Measurements from ENCODE around the gene STAG1. TPM values are rescaled to one million over a fixed set of nuclear protein-coding genes. Genes with fewer than 3 reads are reported as not detected.
"Not testable (repeated sequence)": the region's sequence is repeated elsewhere in the genome, so short reads cannot be mapped to it uniquely, and the experiment has no call there.

The STAG1 gene
- total RNA-seq, 1 experiment from 2014 or later: 34.3 TPM

GRCh38 chr3:136731274-136731884 is 20.8 kb downstream of the STAG1 start:
- no peak for DNase-seq
- no peak overlapping the region for H3K27ac ChIP-seq
- no peaks in the 10 kb centered on the region for H3K9me3 ChIP-seq (replicated peaks)
- no peak overlapping the region for H3K4me3 ChIP-seq
- H3K36me3 ChIP-seq: no peaks in the 10 kb centered on the region
- no peaks in the 10 kb centered on the region for H3K27me3 ChIP-seq
- H3K4me1 ChIP-seq: no peaks in the 10 kb centered on the region

- Histone ChIP-seq H3K27ac (no peak overlapping the region), H3K4me1 (no peaks in the 10 kb centered on the region), H3K36me3 (no peaks in the 10 kb centered on the region), H3K27me3 (no peaks in the 10 kb centered on the region), H3K4me3 (no peak overlapping the region), H3K9me3 (replicated peaks) (no peaks in the 10 kb centered on the region)
- DNase-seq: no peak
Measured at GRCh38 chr3:136730595-136731273, 21.4 kb downstream of the STAG1 start.

GRCh38 chr3:136728918-136729317 is 23.3 kb downstream of the STAG1 start:
- no peak overlapping the region for H3K4me3 ChIP-seq
- no peaks in the 10 kb centered on the region for H3K36me3 ChIP-seq
- H3K27ac ChIP-seq: peak overlapping the region; percentile 26
- H3K9me3 ChIP-seq (replicated peaks): no peaks in the 10 kb centered on the region
- no peaks in the 10 kb centered on the region for H3K27me3 ChIP-seq
- H3K4me1 ChIP-seq: no peaks in the 10 kb centered on the region
- peak; percentile 24 to 34 for DNase-seq

DNA sequence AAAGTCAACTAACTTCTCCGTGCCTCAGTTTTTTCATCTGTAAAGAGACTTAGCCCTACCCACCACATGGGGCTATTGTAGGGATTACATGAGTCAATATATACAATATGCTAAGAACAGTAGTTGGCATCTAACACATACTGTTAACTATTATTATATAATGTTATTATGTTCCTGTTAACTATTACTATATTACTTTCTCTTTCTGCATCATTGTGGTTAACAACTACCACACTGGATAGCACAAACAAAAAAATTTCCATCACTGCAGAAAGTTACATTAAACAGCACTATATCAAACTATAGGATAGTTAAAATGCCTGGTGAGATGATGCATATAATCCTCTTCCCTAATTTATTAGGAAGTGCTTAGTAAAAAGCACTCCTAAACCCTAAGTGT is 23.7 kb downstream of the STAG1 start:
- H3K36me3 ChIP-seq: no peaks in the 10 kb centered on the region
- no peaks in the 10 kb centered on the region for H3K27me3 ChIP-seq
- H3K27ac ChIP-seq: no peak overlapping the region
- H3K4me3 ChIP-seq: no peak overlapping the region
- DNase-seq: no peak
- H3K4me1 ChIP-seq: no peaks in the 10 kb centered on the region
- no peaks in the 10 kb centered on the region for H3K9me3 ChIP-seq (replicated peaks)

DNA sequence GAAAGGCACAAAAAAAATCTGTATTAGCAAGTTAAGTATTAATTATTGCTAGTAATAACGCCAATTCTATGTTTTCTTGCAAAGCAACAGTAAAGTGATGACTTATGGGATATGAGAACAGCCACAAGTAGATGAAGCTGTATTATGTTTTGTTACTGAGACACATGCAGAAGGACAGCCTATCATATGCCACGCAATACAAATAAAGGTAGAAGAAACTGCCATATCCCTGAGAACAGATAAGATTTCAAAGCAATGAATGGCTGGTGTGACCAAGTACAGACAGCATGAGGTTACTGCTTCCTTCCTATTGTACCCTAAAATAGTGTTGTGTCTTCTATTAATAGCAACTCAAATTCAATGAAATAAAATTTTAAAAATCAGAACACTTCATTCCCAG is 26.7 kb downstream of the STAG1 start:
- H3K36me3 ChIP-seq: no peaks in the 10 kb centered on the region
- DNase-seq: no peak
- no peaks in the 10 kb centered on the region for H3K4me1 ChIP-seq

GRCh38 chr3:136722916-136723315 is 29.3 kb downstream of the STAG1 start:
- H3K27me3 ChIP-seq; H3K27ac ChIP-seq; H3K36me3 ChIP-seq; H3K4me3 ChIP-seq; H3K4me1 ChIP-seq; DNase-seq; H3K9me3 ChIP-seq (replicated peaks): not testable (repeated sequence)

More for the DNA sequence above, 26.7 kb downstream of the STAG1 start:
- Histone ChIP-seq H3K9me3 (replicated peaks) (no peaks in the 10 kb centered on the region; the same call in 1 of the 2 replicates), H3K4me3 (no peak overlapping the region), H3K27ac (no peak overlapping the region), H3K27me3 (no peaks in the 10 kb centered on the region)

- H3K4me3 ChIP-seq; H3K4me1 ChIP-seq; H3K9me3 ChIP-seq (replicated peaks); H3K27me3 ChIP-seq; H3K27ac ChIP-seq; DNase-seq; H3K36me3 ChIP-seq: not testable (repeated sequence)
Measured at GRCh38 chr3:136722399-136722798, 29.8 kb downstream of the STAG1 start.

- Histone ChIP-seq H3K36me3 (0 out of 2 replicates have a peak, but pooled peaks cover 3% of the 10 kb centered on the region), H3K4me3 (no peak overlapping the region), H3K4me1 (no peaks in the 10 kb centered on the region), H3K27ac (no peak overlapping the region), H3K9me3 (replicated peaks) (no peaks in the 10 kb centered on the region; the same call in 1 of the 2 replicates), H3K27me3 (no peaks in the 10 kb centered on the region)
- DNase-seq: no peak
Measured at GRCh38 chr3:136720091-136720490, 32.1 kb downstream of the STAG1 start.

- H3K4me3 ChIP-seq: no peak overlapping the region
- peaks cover 9% of the 10 kb centered on the region; the same call in 1 of the 2 replicates for H3K36me3 ChIP-seq
Measured at GRCh38 chr3:136716629-136717028, 35.5 kb downstream of the STAG1 start.

GRCh38 chr3:136714020-136714419 is 38.2 kb downstream of the STAG1 start:
- no peak overlapping the region for H3K27ac ChIP-seq
- H3K4me3 ChIP-seq: no peak overlapping the region
- no peaks in the 10 kb centered on the region for H3K9me3 ChIP-seq (replicated peaks)
- DNase-seq: no peak
- H3K36me3 ChIP-seq: peaks cover 9% of the 10 kb centered on the region; the same call in 1 of the 2 replicates
- H3K27me3 ChIP-seq: no peaks in the 10 kb centered on the region
- H3K4me1 ChIP-seq: no peaks in the 10 kb centered on the region

More at GRCh38 chr3:136716629-136717028, 35.5 kb downstream of the STAG1 start:
- H3K9me3 ChIP-seq (replicated peaks): no peaks in the 10 kb centered on the region
- no peaks in the 10 kb centered on the region for H3K27me3 ChIP-seq
- no peak overlapping the region for H3K27ac ChIP-seq
- DNase-seq: no peak
- H3K4me1 ChIP-seq: no peaks in the 10 kb centered on the region

DNA sequence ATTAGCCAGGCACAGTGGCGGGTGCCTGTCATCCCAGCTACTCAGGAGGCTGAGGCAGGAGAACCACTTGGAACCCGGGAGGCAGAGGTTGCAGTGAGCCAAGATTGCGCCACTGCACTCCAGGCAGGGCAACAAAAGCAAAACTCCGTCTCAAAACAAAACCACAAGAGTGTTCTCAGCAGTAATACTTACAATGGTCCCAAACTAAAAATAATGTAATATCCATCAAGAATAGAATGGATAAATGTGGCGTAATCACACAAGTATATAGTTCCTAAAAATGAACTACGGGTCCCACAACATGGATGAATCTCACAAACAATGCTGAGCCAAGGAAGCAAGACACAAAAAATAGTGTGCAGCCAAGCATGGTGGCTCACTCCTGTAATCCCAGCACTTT is 39.2 kb downstream of the STAG1 start:
- Histone ChIP-seq H3K27ac (no peak overlapping the region), H3K9me3 (replicated peaks) (no peaks in the 10 kb centered on the region), H3K36me3 (peaks cover 7% of the 10 kb centered on the region; the same call in 1 of the 2 replicates), H3K4me3 (no peak overlapping the region), H3K27me3 (no peaks in the 10 kb centered on the region), H3K4me1 (no peaks in the 10 kb centered on the region)
- no peak for DNase-seq

- not testable (repeated sequence) for DNase-seq; H3K4me3 ChIP-seq; H3K4me1 ChIP-seq; H3K27me3 ChIP-seq; H3K9me3 ChIP-seq (replicated peaks); H3K36me3 ChIP-seq; H3K27ac ChIP-seq
Measured at GRCh38 chr3:136711888-136712287, 40.3 kb downstream of the STAG1 start.

DNA sequence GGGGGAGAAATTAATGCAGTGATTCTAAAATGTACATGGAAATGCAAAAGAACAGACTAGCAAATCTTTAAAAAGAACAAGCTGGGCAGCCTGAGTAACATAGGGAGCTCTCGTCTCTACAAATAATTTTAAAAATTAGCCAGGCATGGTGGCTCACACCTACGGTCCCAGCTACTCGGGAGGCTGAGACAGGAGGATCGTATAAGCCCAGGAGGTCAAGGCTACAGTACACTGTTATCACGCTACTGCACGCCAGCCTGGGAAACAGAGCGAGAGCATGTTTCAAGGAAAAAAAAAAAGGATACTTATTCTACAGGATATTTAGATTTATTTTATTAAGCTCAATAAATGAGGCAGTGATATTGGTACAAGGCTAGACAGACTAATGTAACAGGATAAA is 40.9 kb downstream of the STAG1 start:
- H3K36me3 ChIP-seq: peaks cover 7% of the 10 kb centered on the region; the same call in 1 of the 2 replicates
- H3K27me3 ChIP-seq: no peaks in the 10 kb centered on the region
- no peaks in the 10 kb centered on the region for H3K9me3 ChIP-seq (replicated peaks)
- DNase-seq: no peak
- no peak overlapping the region for H3K27ac ChIP-seq
- no peak overlapping the region for H3K4me3 ChIP-seq
- H3K4me1 ChIP-seq: no peaks in the 10 kb centered on the region

- H3K4me3 ChIP-seq; H3K27me3 ChIP-seq; H3K4me1 ChIP-seq; H3K27ac ChIP-seq; DNase-seq; H3K36me3 ChIP-seq; H3K9me3 ChIP-seq (replicated peaks): not testable (repeated sequence)
Measured at GRCh38 chr3:136709775-136710174, 42.4 kb downstream of the STAG1 start.

- no peak overlapping the region for H3K27ac ChIP-seq
- no peak for DNase-seq
- H3K4me3 ChIP-seq: no peak overlapping the region
- H3K36me3 ChIP-seq: peaks cover 11% of the 10 kb centered on the region
- H3K4me1 ChIP-seq: no peaks in the 10 kb centered on the region
- H3K27me3 ChIP-seq: no peaks in the 10 kb centered on the region
- no peaks in the 10 kb centered on the region for H3K9me3 ChIP-seq (replicated peaks)
Measured at GRCh38 chr3:136708333-136708985, 43.7 kb downstream of the STAG1 start.
